ENCODE measurements around the gene PTPRE. TPM values are rescaled to one million over a fixed set of nuclear protein-coding genes. Genes with fewer than 3 reads are reported as not detected.

The PTPRE gene
- total and polyA plus RNA-seq, 10 of the 15 experiments (the other 5 are each of a cell fraction or from before 2014, with no cell fraction given) = 2.9 to 7.6 (median 5.8) TPM

- TF ChIP-seq, protein P1, sequence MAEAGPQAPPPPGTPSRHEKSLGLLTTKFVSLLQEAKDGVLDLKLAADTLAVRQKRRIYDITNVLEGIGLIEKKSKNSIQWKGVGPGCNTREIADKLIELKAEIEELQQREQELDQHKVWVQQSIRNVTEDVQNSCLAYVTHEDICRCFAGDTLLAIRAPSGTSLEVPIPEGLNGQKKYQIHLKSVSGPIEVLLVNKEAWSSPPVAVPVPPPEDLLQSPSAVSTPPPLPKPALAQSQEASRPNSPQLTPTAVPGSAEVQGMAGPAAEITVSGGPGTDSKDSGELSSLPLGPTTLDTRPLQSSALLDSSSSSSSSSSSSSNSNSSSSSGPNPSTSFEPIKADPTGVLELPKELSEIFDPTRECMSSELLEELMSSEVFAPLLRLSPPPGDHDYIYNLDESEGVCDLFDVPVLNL (IDR thresholded peaks at IDR 0.05; ENCODE audit: low read depth, low read length) = no peak
- TF ChIP-seq, protein P2, sequence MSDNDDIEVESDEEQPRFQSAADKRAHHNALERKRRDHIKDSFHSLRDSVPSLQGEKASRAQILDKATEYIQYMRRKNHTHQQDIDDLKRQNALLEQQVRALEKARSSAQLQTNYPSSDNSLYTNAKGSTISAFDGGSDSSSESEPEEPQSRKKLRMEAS (IDR thresholded peaks at IDR 0.05; ENCODE audit: low read depth, low read length) = no peak
- TF ChIP-seq TBL1XR1 (IDR thresholded peaks at IDR 0.05; ENCODE audit: low read depth, low read length) (peak; percentile 31; the same call in 1 of the 2 replicates), FOXK2 (IDR thresholded peaks at IDR 0.05) (no peak), EP300 (IDR thresholded peaks at IDR 0.05; ENCODE audit: borderline replicate concordance in 1 of 2, control insufficient read depth in 1 of 2, low read depth in 2 of 2, low read length in 2 of 2) (peak; percentile 58 to 78; a peak in 2 of 4 replicates), MYB (IDR thresholded peaks at IDR 0.05; ENCODE audit: borderline replicate concordance, low read depth, low read length) (no peak), ZNF207 (IDR thresholded peaks at IDR 0.05; ENCODE audit: borderline replicate concordance) (no peak), ASH2L (IDR thresholded peaks at IDR 0.05; ENCODE audit: borderline replicate concordance, low read depth) (no peak), CBX5 (IDR thresholded peaks at IDR 0.05; ENCODE audit: low read depth) (no peak), LARP7 (IDR thresholded peaks at IDR 0.05) (no peak), SREBF2 (IDR thresholded peaks at IDR 0.05; ENCODE audit: low read length) (no peak), NR2C1 (IDR thresholded peaks at IDR 0.05) (peak; percentile 31; the same call in 1 of the 2 replicates), ZZZ3 (IDR thresholded peaks at IDR 0.05; ENCODE audit: control insufficient read depth, insufficient read length, low read depth) (no peak), NR2C2 (IDR thresholded peaks at IDR 0.05; ENCODE audit: borderline replicate concordance, control insufficient read depth, insufficient read length, low read depth) (no peak), RBBP5 (conservative IDR thresholded peaks at IDR 0.05) (no peak), ZNF24 (IDR thresholded peaks at IDR 0.05) (no peak), RAD51 (IDR thresholded peaks at IDR 0.05) (no peak), HCFC1 (IDR thresholded peaks at IDR 0.05; ENCODE audit: low read length) (no peak), BHLHE40 (IDR thresholded peaks at IDR 0.05; ENCODE audit: borderline replicate concordance in 1 of 2, low read depth in 2 of 2, low read length in 1 of 2) (peak; percentile 38 to 55; a peak in 2 of 4 replicates), ZNF274 (IDR thresholded peaks at IDR 0.05; ENCODE audit: insufficient read depth, insufficient read length) (no peak), RB1 (IDR thresholded peaks at IDR 0.05; ENCODE audit: borderline replicate concordance) (no peak), POLR2AphosphoS2 (IDR thresholded peaks at IDR 0.05; ENCODE audit: low read depth, low read length) (no peak), STAT3 (IDR thresholded peaks at IDR 0.05; ENCODE audit: low read depth, low read length) (no peak), SMC3 (IDR thresholded peaks at IDR 0.05; ENCODE audit: borderline replicate concordance, low read length) (no peak), CEBPB (IDR thresholded peaks at IDR 0.05; ENCODE audit: borderline replicate concordance in 1 of 2, low read depth in 2 of 2, low read length in 2 of 2) (peak in 1 of 2 experiments; percentile 72; a peak in 1 of 4 replicates), SIX5 (IDR thresholded peaks at IDR 0.05; ENCODE audit: low read depth, low read length, severe bottlenecking) (no peak), BRCA1 (IDR thresholded peaks at IDR 0.05; ENCODE audit: low read depth, low read length) (no peak)
- TF ChIP-seq, protein P3, sequence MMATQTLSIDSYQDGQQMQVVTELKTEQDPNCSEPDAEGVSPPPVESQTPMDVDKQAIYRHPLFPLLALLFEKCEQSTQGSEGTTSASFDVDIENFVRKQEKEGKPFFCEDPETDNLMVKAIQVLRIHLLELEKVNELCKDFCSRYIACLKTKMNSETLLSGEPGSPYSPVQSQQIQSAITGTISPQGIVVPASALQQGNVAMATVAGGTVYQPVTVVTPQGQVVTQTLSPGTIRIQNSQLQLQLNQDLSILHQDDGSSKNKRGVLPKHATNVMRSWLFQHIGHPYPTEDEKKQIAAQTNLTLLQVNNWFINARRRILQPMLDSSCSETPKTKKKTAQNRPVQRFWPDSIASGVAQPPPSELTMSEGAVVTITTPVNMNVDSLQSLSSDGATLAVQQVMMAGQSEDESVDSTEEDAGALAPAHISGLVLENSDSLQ (IDR thresholded peaks at IDR 0.05) = 0 out of 2 replicates have a peak, but pooled peaks have one; percentile 76
- TF ChIP-seq, protein P4, sequence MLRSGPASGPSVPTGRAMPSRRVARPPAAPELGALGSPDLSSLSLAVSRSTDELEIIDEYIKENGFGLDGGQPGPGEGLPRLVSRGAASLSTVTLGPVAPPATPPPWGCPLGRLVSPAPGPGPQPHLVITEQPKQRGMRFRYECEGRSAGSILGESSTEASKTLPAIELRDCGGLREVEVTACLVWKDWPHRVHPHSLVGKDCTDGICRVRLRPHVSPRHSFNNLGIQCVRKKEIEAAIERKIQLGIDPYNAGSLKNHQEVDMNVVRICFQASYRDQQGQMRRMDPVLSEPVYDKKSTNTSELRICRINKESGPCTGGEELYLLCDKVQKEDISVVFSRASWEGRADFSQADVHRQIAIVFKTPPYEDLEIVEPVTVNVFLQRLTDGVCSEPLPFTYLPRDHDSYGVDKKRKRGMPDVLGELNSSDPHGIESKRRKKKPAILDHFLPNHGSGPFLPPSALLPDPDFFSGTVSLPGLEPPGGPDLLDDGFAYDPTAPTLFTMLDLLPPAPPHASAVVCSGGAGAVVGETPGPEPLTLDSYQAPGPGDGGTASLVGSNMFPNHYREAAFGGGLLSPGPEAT (IDR thresholded peaks at IDR 0.05; ENCODE audit: low read depth) = peak; percentile 46
These were observed 156.1 kb downstream of the PTPRE start (continued) for GRCh38 chr10:128062881-128063563.
